ENCODE data around the gene ALG5. TPM values are rescaled to one million over a fixed set of nuclear protein-coding genes. Genes with fewer than 3 reads are reported as not detected.

ALG5 gene
- total RNA-seq, 5 donors from 2014 or later (not counting 1 experiment from before 2014, with no cell fraction given): 15.8 to 20.3 (median 19.1) TPM

DNA sequence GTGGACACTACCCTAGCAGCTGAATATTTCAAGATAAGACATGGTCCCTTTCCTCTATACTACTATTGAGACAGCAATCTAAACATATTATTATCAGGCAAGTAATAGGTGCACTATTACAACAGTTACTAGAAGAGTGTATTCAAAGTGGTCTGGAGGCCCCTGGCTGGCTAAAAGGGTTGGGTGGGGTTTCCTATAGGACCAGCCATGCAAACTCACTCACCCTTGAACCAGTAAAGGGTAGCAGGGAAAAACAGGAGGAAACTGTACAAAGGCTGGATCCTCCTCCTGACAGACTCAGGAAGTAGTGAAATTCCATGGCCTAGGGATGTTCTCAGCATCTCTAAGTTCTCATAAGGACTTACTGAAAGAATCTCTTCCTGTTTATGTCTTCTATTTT, 86.8 kb downstream of the ALG5 start:
- Mint-ChIP-seq H3K27ac (no peak overlapping the region), H3K36me3 (no peaks in the 10 kb centered on the region), H3K27me3 (peaks cover 25 to 38% of the 10 kb centered on the region in 2 donors), H3K9me3 (no peaks in the 10 kb centered on the region), H3K4me1 (no peaks in the 10 kb centered on the region), H3K4me3 (no peak overlapping the region)
- no peaks in the 10 kb centered on the region for H3K9me3 ChIP-seq
- DNase-seq (no peak), ATAC-seq (replicated peaks in 1 of 4) (no peak)
- peaks cover 5 to 6% of the 10 kb centered on the region in 2 experiments for H3K27me3 ChIP-seq (replicated peaks in 1 of 2; ENCODE audit: control insufficient read depth in 2 of 2, extremely low read depth in 1 of 2, insufficient read depth in 2 of 2, low read length in 1 of 2)
- no peaks in the 10 kb centered on the region for H3K4me1 ChIP-seq (ENCODE audit: control insufficient read depth in 1 of 2, extremely low read depth in 1 of 2, insufficient read depth in 2 of 2, low read length in 2 of 2)
- no peaks in the 10 kb centered on the region for H3K36me3 ChIP-seq (ENCODE audit: control insufficient read depth in 2 of 2, extremely low read depth in 1 of 2, insufficient read depth in 1 of 2, low read length in 1 of 2)
- ChIA-PET POLR2A (interaction anchor here in 1 of 2 donors (0.5 kb wide), 1 partner anchor 27 kb away, joined by 3 read pairs; no protein-coding TSS in a partner anchor), CTCF (no interaction called here)
- no peak overlapping the region for H3K27ac ChIP-seq (ENCODE audit: low read length)
- H3K4me3 ChIP-seq (ENCODE audit: control insufficient read depth in 1 of 2, extremely low read depth in 1 of 2, low read length in 1 of 2): no peak overlapping the region

DNA sequence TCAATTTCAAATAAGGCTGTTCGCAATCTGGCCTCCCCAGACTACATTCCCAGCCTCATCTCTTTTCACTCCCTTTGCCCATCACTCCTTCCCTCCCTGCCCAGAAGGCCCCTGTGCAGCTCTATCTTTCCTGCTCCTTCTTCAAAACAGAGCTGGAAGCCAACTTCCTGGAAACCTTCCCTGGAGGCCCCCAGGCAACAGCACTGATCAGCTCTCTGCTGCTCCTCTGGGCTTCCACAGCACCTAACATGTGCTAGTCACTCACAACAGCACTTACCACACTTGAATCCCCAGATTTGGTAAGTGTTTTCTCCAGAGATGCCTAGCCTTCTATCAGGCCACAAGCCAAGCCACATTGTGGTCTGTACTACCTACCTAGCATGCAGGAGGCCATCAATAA, 88.6 kb downstream of the ALG5 start:
- Histone ChIP-seq H3K27ac (ENCODE audit: low read length) (no peak overlapping the region), H3K9me3 (no peaks in the 10 kb centered on the region), H3K27me3 (replicated peaks in 1 of 2; ENCODE audit: control insufficient read depth in 2 of 2, extremely low read depth in 1 of 2, insufficient read depth in 2 of 2, low read length in 1 of 2) (peaks cover 3% of the 10 kb centered on the region in 2 experiments), H3K36me3 (ENCODE audit: control insufficient read depth in 2 of 2, extremely low read depth in 1 of 2, insufficient read depth in 1 of 2, low read length in 1 of 2) (no peaks in the 10 kb centered on the region), H3K4me3 (ENCODE audit: control insufficient read depth in 1 of 2, extremely low read depth in 1 of 2, low read length in 1 of 2) (no peak overlapping the region), H3K4me1 (ENCODE audit: control insufficient read depth in 1 of 2, extremely low read depth in 1 of 2, insufficient read depth in 2 of 2, low read length in 2 of 2) (no peaks in the 10 kb centered on the region)
- WGBS (ENCODE audit: insufficient coverage): 100% methylated on average over 1 of the region's 1 CpG
- peaks cover 23 to 24% of the 10 kb centered on the region in 2 donors for H3K27me3 Mint-ChIP-seq
- H3K36me3 Mint-ChIP-seq: no peaks in the 10 kb centered on the region
- ATAC-seq (replicated peaks in 1 of 4) (no peak), DNase-seq (no peak)
- CTCF ChIA-PET: no interaction called here
- POLR2A ChIA-PET: no interaction called here
- no peak overlapping the region for H3K4me3 Mint-ChIP-seq
- H3K4me1 Mint-ChIP-seq: no peaks in the 10 kb centered on the region
- H3K9me3 Mint-ChIP-seq: no peaks in the 10 kb centered on the region
- no peak overlapping the region for H3K27ac Mint-ChIP-seq

DNA sequence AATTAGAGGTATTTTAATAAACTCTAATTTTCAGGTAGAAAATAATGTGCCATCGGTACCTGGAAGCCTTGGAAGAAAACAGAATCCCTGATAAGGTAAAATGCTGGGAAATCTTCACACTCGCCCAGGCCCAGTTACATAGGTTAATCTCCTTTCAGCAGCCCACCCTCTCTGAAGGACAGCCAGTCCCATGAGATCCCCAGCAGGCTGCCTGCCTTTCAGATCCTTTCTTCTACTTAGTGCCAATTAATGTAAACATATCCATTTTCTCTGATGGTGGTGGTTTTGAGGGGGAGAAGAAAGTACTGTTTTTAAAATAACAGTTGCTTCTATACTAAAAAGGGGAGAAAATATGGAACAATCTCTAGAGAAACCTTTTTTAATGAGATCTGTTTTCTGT, 91.3 kb downstream of the ALG5 start:
- Mint-ChIP-seq H3K36me3 (no peaks in the 10 kb centered on the region), H3K9me3 (no peaks in the 10 kb centered on the region), H3K4me3 (no peak overlapping the region), H3K27ac (no peak overlapping the region), H3K27me3 (peaks cover 19 to 23% of the 10 kb centered on the region in 2 donors), H3K4me1 (no peaks in the 10 kb centered on the region)
- Histone ChIP-seq H3K36me3 (ENCODE audit: control insufficient read depth in 2 of 2, extremely low read depth in 1 of 2, insufficient read depth in 1 of 2, low read length in 1 of 2) (no peaks in the 10 kb centered on the region), H3K27me3 (replicated peaks in 1 of 2; ENCODE audit: control insufficient read depth in 2 of 2, extremely low read depth in 1 of 2, insufficient read depth in 2 of 2, low read length in 1 of 2) (peaks cover 0 to 3% of the 10 kb centered on the region in 2 experiments), H3K4me3 (ENCODE audit: control insufficient read depth in 1 of 2, extremely low read depth in 1 of 2, low read length in 1 of 2) (no peak overlapping the region), H3K9me3 (no peaks in the 10 kb centered on the region), H3K27ac (ENCODE audit: low read length) (no peak overlapping the region), H3K4me1 (ENCODE audit: control insufficient read depth in 1 of 2, extremely low read depth in 1 of 2, insufficient read depth in 2 of 2, low read length in 2 of 2) (no peaks in the 10 kb centered on the region)
- CTCF ChIA-PET: no interaction called here
- 83% methylated on average over 1 of the region's 2 CpGs for WGBS (ENCODE audit: insufficient coverage)
- DNase-seq: no peak
- no peak for ATAC-seq (replicated peaks in 1 of 4)
- POLR2A ChIA-PET: no interaction called here

DNA sequence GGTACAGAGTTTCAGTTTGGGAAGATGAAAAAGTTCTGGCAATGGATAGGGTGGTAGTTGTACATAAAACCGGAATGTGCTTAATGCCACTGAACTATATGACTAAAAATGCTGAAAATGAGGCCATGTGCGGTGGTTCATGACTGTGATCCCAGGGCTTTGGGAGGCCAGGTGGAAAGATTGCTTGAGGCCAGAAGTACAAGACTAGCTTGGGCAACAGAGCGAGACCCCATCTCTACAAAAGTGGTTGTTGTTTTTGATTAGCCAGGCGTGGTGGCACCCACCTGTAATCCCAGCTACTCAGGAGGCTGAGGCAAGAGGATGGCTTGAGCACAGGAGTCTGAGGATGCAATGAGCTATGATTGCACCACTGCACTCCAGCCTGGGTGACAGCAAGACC, 91.9 kb downstream of the ALG5 start:
- Histone ChIP-seq H3K27me3 (replicated peaks in 1 of 2; ENCODE audit: control insufficient read depth in 2 of 2, extremely low read depth in 1 of 2, insufficient read depth in 2 of 2, low read length in 1 of 2) (peaks cover 0 to 3% of the 10 kb centered on the region in 2 experiments), H3K36me3 (ENCODE audit: control insufficient read depth in 2 of 2, extremely low read depth in 1 of 2, insufficient read depth in 1 of 2, low read length in 1 of 2) (no peaks in the 10 kb centered on the region), H3K27ac (ENCODE audit: low read length) (no peak overlapping the region), H3K4me1 (ENCODE audit: control insufficient read depth in 1 of 2, extremely low read depth in 1 of 2, insufficient read depth in 2 of 2, low read length in 2 of 2) (no peaks in the 10 kb centered on the region), H3K4me3 (ENCODE audit: control insufficient read depth in 1 of 2, extremely low read depth in 1 of 2, low read length in 1 of 2) (no peak overlapping the region), H3K9me3 (no peaks in the 10 kb centered on the region)
- 97% methylated on average over 2 of the region's 4 CpGs for WGBS (ENCODE audit: insufficient coverage)
- ATAC-seq (replicated peaks in 1 of 4) (no peak), DNase-seq (no peak)
- POLR2A ChIA-PET: no interaction called here
- Mint-ChIP-seq H3K27me3 (peaks cover 18 to 23% of the 10 kb centered on the region in 2 donors), H3K4me1 (no peaks in the 10 kb centered on the region), H3K4me3 (no peak overlapping the region), H3K27ac (no peak overlapping the region), H3K9me3 (no peaks in the 10 kb centered on the region), H3K36me3 (no peaks in the 10 kb centered on the region)
- CTCF ChIA-PET: no interaction called here

DNA sequence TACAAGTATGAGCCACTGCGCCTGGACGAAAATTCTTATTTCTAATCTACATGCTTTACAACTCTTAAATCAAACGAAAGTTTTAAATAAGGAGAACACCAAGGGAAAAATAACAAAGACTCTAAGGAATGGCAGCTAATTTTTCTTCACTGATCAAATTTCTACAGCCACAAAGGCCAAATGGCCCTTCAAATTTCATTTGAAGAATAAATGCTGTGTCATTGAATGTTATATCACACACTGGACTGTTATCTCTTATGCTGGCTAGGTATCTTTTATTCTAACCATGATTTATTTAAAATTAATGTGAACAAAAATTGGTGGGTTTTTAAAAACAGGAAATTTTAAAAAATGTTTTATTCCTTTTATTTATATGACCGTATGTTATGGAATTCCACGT, 93.2 kb downstream of the ALG5 start:
- Histone ChIP-seq H3K4me1 (ENCODE audit: control insufficient read depth in 1 of 2, extremely low read depth in 1 of 2, insufficient read depth in 2 of 2, low read length in 2 of 2) (no peaks in the 10 kb centered on the region), H3K9me3 (no peaks in the 10 kb centered on the region), H3K36me3 (ENCODE audit: control insufficient read depth in 2 of 2, extremely low read depth in 1 of 2, insufficient read depth in 1 of 2, low read length in 1 of 2) (no peaks in the 10 kb centered on the region), H3K27ac (ENCODE audit: low read length) (no peak overlapping the region), H3K4me3 (ENCODE audit: control insufficient read depth in 1 of 2, extremely low read depth in 1 of 2, low read length in 1 of 2) (no peak overlapping the region), H3K27me3 (replicated peaks in 1 of 2; ENCODE audit: control insufficient read depth in 2 of 2, extremely low read depth in 1 of 2, insufficient read depth in 2 of 2, low read length in 1 of 2) (peaks cover 0 to 3% of the 10 kb centered on the region in 2 experiments)
- H3K4me1 Mint-ChIP-seq: no peaks in the 10 kb centered on the region
- H3K4me3 Mint-ChIP-seq: no peak overlapping the region
- H3K27me3 Mint-ChIP-seq: peaks cover 19 to 22% of the 10 kb centered on the region in 2 donors
- H3K27ac Mint-ChIP-seq: no peak overlapping the region
- ATAC-seq (replicated peaks in 1 of 4) (no peak), DNase-seq (no peak)
- CTCF ChIA-PET: no interaction called here
- H3K36me3 Mint-ChIP-seq: no peaks in the 10 kb centered on the region
- WGBS (ENCODE audit: insufficient coverage): no CpG with 5 or more reads among the region's 5 CpGs
- POLR2A ChIA-PET: no interaction called here
- H3K9me3 Mint-ChIP-seq: no peaks in the 10 kb centered on the region

DNA sequence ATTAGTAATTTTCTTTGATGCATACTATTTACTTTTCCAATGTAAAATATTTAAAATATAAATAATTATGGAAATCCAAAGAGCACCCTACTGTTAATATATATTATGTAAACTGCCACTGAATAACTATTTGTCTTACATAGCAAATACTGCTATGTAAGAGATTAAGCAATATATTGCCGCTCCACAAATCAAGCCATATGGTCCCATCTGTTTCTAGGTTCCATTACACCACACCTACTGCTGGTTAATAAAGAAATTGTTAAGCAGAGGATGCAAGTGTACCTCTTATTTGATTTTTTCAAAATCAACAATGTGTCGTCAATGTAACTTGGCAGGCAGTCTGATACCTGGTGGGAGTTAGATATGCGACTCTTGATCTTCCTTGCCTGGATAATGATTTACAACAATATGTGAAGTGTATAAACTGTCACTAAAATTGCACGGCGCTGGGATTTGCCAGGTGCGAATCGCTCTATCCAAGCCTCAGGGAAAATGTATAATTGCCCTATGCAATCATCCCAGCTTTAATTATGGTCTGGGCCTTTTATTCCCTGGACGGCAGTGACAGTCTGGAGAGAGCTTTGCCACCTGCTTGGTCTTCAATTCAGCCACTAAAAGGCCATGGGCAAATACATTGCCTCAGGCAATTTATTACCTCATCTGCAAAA, 95.1 kb downstream of the ALG5 start:
- ChIA-PET POLR2A (no interaction called here), CTCF (no interaction called here)
- Histone ChIP-seq H3K36me3 (ENCODE audit: control insufficient read depth in 2 of 2, extremely low read depth in 1 of 2, insufficient read depth in 1 of 2, low read length in 1 of 2) (no peaks in the 10 kb centered on the region), H3K9me3 (no peaks in the 10 kb centered on the region), H3K4me1 (ENCODE audit: control insufficient read depth in 1 of 2, extremely low read depth in 1 of 2, insufficient read depth in 2 of 2, low read length in 2 of 2) (no peaks in the 10 kb centered on the region), H3K27me3 (replicated peaks in 1 of 2; ENCODE audit: control insufficient read depth in 2 of 2, extremely low read depth in 1 of 2, insufficient read depth in 2 of 2, low read length in 1 of 2) (peaks cover 0 to 3% of the 10 kb centered on the region in 2 experiments), H3K4me3 (ENCODE audit: control insufficient read depth in 1 of 2, extremely low read depth in 1 of 2, low read length in 1 of 2) (no peak overlapping the region), H3K27ac (ENCODE audit: low read length) (no peak overlapping the region)
- 98% methylated on average over 5 of the region's 8 CpGs for WGBS (ENCODE audit: insufficient coverage)
- H3K27ac Mint-ChIP-seq: no peak overlapping the region
- H3K36me3 Mint-ChIP-seq: no peaks in the 10 kb centered on the region
- ATAC-seq (replicated peaks in 1 of 4): no peak
- H3K4me3 Mint-ChIP-seq: no peak overlapping the region
- H3K27me3 Mint-ChIP-seq: peaks cover 19 to 20% of the 10 kb centered on the region in 2 donors
- no peaks in the 10 kb centered on the region for H3K9me3 Mint-ChIP-seq
- no peaks in the 10 kb centered on the region for H3K4me1 Mint-ChIP-seq
- DNase-seq: no peak

Measured in T-cell (primary cell).